HG03135 (cell line): ENCODE data around the gene PSTPIP1.

Experiments used
- ATAC-seq: cut with Tn5 transposase; IDR thresholded peaks from one replicate; pipeline ENCODE4 v1.9.1; 2021; ENCODE audit warnings: mild to moderate bottlenecking, moderate library complexity; ENCODE audit not compliant: unreplicated experiment

PSTPIP1 gene

DNA sequence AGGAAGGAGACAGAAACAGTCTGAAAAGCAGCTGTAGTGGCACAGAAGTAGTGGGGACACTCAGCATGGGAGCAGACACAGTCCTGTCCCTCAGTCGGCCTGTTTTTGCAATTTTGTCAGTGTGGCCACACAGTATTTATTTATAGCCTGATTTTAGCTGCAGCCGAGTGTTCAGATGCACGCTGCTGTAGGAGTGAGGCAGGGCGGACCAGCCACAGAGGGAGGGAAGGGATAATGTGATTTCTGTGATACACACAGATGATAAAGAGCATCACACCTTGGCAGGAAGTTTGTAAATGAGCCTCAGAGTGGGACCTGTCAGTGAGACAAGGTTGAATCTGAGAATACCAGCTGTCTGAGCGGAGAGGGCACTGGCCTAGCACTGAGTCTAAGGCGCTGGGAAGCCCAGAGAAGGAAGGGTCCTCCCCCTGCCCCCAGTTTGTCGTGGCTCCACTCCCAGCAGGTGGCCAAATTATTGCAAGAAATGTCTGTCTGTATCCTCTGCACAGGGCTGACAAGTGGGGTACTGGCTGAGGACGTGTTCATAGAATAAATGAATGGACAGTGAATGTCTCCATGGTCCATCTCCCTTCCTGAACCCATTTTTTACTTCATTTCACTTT is 3.8 kb downstream of the PSTPIP1 start:
- ATAC-seq = no peak

DNA sequence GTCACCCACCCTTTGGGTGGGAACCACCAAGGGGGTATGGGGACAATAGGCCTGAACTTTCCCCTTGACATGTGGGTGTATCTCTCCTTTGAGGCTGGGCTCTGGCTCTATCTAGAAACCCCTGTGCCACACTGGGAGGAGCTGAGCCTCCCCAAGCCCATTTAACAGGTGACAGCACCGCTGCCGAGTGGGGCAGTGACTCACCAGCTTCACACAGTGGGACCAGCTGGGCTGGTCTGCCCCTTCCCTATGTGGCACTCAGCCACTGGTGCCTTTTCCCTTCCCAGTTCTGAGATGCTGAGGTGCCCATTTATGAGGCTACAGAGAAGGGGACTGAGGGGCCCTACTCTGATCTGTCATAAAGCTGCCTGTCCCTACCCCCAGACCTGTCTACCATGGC is 5.1 kb downstream of the PSTPIP1 start:
- no peak for ATAC-seq

DNA sequence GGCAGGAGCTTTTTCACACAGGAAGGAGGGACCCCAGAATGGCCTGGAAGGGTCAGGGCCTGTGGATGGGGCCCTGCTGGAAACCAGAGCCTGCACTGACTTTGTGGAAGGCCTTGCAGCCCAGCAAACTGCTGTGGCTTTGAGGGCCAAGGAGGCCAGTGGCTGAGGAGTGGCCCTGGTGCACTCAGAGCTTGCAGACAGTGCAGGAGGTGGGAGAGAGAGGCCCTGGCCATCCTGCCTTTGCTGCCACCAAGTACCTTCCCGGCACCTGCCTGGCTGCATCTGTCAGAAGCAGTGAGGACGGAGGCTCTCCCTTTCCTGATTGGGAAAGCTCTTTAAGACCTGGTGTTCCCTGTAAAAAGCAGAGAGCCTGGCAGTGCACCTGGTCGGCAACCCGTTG is 6.4 kb downstream of the PSTPIP1 start:
- ATAC-seq = no peak

DNA sequence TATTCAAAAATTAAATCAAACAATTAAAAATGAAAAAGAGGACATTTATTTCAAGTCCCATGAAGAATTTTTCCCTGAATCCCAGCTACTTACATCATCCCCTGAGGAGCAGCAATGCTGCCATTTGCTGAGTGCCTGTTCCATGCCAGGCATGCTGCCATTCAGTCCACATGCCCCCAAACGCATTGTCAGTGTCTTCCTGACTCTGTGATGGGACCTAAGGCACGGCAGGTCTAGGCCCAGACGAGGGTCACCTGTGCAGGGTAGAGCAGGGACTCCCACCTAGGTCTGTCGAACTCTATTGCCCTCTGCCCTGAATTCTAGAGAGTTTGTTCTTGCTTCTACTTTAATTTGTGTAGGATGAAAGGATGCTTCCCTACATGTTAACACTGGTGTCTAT is 7.0 kb downstream of the PSTPIP1 start:
- ATAC-seq = no peak

DNA sequence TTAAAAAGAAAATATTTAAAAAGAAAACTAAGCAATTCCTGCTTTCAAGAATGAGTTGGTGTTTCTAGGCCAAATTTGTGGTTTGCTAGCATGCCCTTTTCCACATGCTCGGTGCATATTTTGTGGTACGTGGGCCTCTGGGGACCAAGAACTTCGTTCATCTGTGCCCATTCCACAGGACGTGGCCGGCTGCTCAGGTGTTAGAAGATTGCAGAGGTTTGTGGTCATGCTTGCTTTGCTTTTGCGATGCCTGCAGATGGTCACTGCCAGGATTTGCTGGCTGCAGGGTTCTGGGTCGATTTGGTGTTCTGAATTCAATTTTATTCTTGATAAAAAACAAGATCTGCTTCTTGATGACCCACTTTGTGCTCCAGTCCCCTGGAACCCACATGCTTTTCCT is 7.5 kb downstream of the PSTPIP1 start:
- no peak for ATAC-seq

DNA sequence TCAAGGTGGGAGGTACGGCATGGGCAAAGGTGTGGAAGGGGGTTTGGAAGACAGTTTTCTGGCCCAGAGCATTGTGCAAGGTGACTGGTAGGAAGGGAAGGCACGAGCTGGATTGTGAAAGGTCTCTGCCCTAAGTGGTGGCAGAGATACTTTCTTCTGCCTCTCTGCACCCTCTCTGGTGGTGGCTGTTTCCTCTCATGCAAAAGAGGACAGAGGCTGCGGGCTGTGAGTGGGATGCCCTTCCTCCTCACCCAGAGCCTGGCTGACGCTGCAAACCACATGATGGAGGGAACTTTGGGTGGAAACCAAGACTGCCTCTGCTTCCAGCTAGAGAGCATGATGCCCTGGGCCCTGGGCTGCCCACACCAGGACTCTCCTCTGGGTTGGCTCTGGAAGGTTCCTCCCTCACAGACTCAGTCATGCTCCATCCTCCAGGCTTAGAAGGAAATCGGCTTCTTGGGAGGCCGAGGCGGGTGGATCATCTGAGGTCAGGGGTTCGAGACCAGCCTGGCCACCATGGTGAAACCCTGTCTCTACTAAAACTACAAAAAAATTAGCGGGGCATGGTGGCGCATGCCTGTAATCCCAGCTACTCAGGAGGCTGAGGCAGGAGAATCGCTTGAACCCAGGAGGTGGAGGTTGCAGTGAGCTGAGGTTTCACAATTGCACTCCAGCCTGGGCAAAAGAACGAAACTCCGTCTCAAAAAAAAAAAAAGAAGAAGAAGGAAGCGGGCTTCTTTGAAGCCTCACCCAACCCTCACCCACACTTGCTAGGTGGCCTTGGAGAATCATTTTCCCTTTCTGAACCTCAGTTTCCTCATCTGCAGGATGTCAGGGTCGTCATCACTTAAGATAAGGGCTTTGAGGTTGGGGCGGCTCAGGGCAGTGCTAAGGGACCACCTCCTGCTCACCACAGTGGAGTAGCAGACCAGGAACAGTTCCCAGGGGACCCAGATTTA is 8.3 kb downstream of the PSTPIP1 start:
- peak; percentile 55 for ATAC-seq

DNA sequence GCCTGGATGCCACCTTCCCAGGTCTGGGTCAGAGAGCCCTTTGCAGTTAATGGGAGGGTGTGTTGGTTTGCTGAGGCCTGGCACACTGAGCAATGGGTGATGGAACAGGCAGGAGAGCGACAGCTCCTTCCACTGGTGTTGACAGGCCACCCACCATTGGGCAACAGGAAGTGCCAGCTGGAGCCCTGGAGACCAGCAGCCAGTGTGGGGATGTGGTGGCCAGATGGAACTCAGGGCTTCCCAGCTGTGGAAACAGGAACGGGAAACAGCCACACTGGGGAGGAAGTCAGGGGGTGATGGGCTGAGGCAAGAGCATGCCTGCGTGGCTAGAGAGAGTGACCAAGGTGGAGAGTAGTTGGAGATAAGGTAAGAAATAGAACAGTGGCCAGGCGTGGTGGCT is 9.3 kb downstream of the PSTPIP1 start:
- no peak for ATAC-seq

DNA sequence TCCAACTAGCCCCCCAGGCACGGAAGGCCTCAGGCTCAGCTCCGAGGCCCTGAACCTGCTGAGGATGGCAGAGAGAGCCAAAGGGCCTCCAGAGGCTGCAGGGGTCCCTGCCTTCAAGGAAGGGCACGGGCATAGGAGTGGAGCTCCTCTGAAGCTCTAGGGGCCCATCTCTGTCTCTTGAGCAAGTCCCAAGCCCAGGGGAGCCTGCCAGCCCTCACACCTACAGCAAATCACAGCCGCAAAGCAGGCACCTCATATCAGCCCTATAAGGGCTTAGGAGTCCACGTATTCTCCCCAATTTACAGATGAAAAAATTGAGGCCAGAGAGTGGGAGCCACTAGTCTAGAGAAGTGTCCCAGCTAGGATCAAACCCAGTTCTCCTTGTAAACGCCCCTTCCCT is 14.2 kb downstream of the PSTPIP1 start:
- ATAC-seq = no peak

DNA sequence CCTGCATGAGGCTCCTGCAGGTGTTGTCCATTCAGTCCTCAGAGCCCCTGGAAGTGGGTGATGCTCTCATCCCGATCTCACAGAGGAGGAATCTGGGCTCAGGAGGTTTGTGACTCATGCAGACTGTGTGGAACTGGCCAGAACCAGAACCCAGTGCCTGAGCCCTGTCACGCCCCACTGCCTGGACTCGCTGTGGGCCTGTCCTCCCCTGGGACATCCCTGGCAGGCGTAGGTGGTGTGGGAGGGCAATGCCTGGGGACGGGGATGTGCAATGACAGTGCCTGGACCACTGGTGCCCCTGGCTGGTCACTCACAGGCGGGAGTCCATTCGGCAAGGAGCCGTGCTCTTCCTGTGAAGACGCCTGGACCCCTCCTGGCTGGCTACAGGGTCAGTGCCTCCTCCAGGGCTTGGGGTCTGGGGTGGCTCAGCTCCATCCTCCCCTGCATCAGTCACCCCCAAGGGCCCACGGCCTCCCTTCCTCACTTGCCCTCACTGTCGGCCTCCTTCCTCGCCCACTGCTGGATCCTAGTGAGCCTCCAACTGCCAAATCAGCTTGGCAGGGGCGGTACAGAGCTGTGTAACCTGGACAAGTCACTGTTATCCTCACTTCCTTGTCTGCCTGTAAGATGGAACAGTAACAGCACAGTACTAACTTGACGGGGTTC is 14.9 kb downstream of the PSTPIP1 start:
- ATAC-seq = no peak

DNA sequence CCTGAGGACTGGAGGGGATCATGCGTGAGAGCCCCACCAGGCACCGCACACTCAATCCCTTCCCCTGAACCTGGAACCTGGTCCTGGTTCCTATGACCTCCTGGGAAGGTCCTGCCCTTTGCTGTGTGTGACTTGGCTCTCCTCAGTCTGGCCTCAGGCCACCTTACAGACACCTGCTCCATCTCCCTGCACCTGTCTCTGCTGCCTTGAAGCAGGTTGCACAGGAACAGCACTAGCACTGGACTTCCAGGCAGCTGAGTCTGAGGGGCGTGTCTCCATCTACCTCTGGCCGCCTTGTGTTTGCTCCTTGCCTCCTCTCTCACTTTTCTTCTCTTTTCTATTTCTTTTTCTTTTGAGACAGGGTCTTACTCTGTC is 15.4 kb downstream of the PSTPIP1 start:
- no peak for ATAC-seq

DNA sequence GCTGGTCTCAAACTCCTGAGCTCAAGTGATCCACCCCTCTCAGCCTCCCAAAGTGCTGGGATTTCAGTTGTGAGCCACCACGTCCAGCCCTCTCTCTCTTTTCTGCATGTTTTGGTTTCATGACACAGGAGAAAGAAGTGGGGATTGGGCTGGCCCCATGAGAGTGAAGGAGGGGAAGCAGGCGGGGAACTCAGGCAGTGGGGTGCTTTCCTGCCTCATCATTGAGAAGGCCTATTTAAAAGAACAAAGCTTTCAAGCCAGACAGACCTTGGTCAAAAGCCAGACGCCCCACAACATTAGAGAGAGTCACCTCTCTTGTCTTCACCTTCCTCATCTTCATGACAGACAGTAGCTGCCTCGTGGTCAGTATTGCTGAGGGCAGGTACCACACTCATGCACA is 15.9 kb downstream of the PSTPIP1 start:
- ATAC-seq = no peak

DNA sequence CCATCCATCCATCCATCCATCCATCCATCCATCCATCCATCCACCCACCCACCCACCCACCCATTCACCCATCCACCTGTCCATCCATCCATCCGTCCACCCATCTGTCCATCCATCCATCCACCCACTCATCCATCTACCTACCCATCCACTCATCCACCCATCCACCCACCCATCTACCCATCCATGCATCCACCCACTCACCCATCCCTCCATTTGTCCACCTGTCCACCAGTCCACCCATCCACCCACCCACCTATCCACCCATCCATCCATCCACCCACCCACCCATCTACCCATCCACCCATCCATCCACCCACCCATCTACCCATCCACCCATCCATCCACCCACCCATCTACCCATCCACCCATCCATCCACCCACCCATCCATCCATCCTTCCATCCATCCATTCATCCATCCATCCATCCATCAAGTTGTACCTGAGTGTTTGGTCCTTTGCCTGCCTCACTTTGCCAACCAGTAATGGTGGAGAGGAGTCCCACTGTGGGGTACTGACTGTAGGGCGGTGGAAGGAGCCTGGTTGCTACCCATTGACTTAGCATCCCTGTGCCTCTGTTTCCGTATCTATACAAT is 17.3 kb downstream of the PSTPIP1 start:
- no peak for ATAC-seq

DNA sequence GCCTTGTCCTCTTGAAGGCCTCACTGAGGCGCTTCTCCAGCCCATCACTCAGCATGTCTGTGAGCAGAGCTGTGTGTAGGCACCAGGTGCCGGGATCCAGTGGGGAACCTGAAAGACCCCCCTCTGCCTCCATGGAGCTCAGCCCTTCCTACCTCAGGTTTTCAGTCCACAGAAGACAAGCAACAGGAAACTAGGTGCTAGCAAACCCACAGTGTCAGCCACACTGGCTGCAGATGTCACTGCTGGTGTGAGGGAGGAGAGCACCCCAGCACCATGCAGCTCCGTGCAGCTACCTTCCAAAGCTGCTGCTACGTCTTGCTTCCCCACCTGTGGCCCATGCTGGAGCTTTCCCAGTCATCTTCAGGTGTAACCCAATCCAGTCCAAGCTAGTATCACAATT is 17.9 kb downstream of the PSTPIP1 start:
- no peak for ATAC-seq

DNA sequence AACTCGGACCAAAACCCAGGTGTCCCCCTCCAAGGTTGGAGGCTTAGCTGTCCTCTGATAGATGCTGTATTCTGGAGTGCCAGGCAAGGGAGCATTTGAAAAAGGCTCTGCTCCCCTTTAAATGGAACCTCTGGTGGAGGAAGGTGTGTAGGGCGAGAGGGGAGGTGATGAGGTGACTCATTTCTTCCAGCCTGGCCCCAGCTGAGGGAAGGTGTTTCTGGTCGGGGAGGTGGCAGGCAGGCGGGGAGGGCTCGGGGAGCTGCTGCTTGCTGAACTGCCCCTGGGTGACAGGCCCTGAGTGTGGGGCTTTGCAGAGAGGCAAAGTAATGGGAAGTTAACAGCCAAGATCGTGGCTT is 18.8 kb downstream of the PSTPIP1 start:
- peak; percentile 57 for ATAC-seq

DNA sequence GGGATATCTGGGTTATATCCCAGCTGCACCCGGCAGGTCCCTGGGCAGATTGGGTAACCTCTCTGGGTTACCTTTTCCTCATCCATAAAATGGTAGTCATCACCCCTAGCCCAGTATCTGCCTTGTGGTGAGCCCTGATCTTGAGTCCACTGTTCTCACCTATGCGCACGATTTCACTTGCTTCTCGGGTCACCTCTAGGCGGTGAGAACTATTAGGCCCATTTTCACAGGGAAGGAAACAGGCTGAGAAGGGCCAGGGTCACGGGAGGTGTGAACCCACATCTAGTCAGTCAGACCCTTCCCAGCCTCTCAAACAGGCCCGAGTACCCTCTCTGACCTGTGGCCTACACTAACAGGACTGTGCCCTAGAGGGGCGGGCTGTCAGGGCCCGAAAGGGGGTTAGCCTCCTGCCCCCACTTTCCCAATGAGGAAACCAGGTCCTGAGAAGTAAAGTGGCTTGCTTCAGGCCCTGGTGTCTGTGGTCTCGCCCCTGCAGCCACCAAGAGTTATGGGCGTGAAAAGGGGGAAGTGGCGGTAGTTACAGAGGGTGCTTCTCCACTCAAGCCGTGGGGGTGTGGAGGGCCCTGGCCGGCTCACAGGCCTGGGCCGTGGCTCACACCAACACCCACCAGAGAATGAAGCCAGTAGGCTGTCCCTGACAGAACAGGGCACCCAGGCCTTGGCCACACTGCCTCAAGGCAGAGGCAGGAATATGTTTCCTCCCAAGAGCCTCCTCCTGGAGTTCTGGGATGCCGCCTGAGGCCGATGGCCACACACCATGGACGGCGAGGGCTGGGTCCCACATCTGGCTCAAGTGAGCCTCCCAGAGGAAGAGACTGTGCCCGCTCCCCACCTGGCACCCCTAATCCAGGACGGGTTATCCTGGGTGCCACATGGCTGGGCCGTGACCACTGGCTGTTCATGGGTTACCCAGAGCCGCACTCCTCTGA is 19.5 kb downstream of the PSTPIP1 start:
- ATAC-seq = peak; percentile 43

DNA sequence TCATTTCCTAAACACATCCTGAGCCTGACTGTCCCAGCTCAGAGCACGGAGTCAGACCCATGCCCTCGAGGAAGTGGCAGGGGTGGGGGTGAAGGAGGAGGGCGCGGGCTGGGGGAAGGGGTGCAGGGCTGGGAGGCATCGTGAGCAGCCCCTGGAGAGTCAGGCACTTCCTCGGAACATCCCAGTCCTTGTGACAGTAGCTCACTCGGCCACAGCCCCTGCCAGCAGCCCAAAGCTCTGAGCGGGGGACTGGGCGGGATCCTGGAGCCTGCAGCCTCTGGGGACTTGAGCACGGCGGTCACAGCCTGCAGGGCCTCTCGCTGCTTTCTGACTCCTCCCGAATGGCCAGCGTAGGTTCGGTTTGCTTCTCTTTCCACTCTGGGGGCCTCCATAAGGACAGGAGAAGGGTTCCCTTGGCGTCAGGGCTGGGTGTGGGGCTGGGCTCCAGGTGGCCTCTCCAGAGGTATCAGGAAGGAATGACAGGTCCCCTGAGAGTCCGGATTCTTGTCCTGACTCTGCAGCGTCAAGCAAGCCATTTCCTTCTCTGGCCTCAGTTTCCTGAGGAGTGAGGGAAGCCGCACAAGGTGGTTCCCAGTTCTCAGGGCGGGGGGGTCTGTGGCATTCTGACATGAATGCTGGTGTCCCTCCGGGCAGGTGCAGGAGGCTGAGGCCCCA is 20.9 kb downstream of the PSTPIP1 start:
- ATAC-seq = no peak

DNA sequence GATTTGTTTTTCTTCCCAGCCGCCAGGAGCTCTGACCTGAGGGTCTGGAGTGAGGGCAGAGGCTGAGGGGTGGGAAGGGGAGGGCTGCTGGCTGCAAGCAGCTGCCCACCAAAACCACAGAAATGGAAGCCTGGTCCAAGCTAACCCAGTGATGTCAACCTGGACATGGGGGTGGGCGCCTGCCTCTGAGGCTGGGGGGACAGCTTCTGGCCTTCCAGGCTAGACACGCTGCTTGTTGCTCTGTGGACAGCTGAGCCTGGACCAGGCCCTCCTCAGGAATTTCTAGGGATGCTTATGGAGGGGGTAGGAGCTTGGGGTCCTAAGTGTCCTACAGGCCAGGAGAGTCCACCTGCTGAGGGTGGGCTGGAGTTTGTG is 21.4 kb downstream of the PSTPIP1 start:
- no peak for ATAC-seq

DNA sequence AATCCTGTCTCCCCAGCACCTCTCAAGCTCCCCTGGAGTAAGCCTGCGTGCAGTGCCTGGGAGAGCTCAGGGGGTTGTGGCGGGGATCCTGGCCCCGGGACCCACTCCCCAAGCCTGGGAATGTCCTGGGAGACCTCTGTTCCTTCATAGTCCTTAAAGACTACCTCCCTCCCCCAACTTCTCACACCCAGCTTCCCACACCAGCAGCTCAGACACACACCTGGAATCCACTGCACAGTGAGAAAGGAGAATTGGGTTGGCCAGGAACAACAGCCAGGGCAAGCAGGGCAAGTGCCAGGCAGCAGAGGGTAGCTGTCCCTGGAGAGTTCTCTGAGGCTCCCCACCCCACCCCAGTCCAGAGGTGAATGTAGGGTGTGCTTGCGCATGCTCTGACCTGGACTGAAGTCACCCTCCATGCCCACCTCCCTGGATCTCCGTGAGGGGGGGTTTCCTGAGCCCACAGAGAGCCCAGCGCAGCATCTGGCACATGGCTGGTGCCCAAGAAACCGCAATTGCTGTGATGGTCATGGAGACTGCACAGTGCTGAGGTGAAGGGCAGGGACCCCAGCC is 22.2 kb downstream of the PSTPIP1 start:
- no peak for ATAC-seq
